ENCODE results near the gene FNDC3B.

FNDC3B gene

DNA sequence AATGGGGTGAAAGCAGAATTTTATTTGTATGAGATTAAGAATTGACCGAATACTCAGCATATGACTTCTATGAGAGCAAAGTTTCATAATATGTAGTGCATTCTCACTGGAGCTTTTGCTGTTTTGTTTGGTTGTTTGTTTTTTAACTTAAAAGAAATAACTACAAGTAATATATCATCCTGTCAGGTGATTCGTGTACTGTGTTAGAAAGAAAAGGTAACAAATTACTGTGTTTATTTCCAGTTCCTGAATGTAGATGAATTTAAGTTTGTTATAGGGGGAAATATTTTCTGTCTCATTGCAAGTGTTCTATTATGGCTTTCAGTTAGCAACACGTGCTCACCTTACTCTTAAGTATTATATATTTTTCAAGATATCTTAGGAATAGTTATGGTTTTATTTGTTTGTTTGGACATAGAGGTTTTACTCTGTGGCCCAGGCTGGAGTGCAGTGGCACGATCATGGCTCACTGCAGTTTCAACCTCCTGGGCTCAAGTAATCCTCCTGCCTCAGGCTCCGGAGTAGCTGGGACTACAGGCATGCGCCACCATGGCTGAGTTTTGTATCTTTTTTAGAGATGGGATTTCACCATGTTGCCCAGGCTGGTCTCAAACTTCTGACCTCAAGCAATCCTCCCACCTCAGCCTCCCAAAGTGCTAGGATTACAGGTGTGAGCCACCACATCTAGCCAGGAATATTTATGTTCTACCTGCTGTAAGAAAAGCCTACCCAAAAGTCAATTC, 125.4 kb downstream of the FNDC3B start:
- no peak overlapping the region for H3K27ac ChIP-seq (ENCODE audit: low read length)
- no peaks in the 10 kb centered on the region for H3K27me3 ChIP-seq (replicated peaks; ENCODE audit: insufficient read depth, low read length)
- H3K4me3 ChIP-seq (ENCODE audit: low read length), result no peak overlapping the region
- TF ChIP-seq EZH2 (optimal IDR thresholded peaks at IDR 0.05; ENCODE audit: low read depth, low read length) (no peak), EZH2phosphoT487 (IDR thresholded peaks at IDR 0.05; ENCODE audit: low read length) (no peak)
- TF ChIP-seq, protein P1, sequence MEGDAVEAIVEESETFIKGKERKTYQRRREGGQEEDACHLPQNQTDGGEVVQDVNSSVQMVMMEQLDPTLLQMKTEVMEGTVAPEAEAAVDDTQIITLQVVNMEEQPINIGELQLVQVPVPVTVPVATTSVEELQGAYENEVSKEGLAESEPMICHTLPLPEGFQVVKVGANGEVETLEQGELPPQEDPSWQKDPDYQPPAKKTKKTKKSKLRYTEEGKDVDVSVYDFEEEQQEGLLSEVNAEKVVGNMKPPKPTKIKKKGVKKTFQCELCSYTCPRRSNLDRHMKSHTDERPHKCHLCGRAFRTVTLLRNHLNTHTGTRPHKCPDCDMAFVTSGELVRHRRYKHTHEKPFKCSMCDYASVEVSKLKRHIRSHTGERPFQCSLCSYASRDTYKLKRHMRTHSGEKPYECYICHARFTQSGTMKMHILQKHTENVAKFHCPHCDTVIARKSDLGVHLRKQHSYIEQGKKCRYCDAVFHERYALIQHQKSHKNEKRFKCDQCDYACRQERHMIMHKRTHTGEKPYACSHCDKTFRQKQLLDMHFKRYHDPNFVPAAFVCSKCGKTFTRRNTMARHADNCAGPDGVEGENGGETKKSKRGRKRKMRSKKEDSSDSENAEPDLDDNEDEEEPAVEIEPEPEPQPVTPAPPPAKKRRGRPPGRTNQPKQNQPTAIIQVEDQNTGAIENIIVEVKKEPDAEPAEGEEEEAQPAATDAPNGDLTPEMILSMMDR (IDR thresholded peaks at IDR 0.05; ENCODE audit: low read length), result no peak
- H3K9ac ChIP-seq (ENCODE audit: low read length), result no peak overlapping the region
- no peaks in the 10 kb centered on the region for H3K9me2 ChIP-seq (replicated peaks; ENCODE audit: insufficient read depth, low read length)
- no peak for DNase-seq
- no peak overlapping the region for H3K4me2 ChIP-seq (ENCODE audit: low read depth, low read length)
- H3K9me3 ChIP-seq (replicated peaks; ENCODE audit: insufficient read depth, low read length), result no peaks in the 10 kb centered on the region
- H3K4me1 ChIP-seq (ENCODE audit: low read length), result no peaks in the 10 kb centered on the region
- H4K20me1 ChIP-seq (ENCODE audit: insufficient read depth, low read length), result peaks cover 10% of the 10 kb centered on the region
- peaks cover 100% of the 10 kb centered on the region for H3K79me2 ChIP-seq (ENCODE audit: low read length)
- no peaks in the 10 kb centered on the region for H3F3A ChIP-seq (ENCODE audit: insufficient read depth, low read length)
- no peak overlapping the region for H2AFZ ChIP-seq (ENCODE audit: low read length)
- peaks cover 5% of the 10 kb centered on the region for H3K36me3 ChIP-seq (replicated peaks; ENCODE audit: insufficient read depth, low read length)

DNA sequence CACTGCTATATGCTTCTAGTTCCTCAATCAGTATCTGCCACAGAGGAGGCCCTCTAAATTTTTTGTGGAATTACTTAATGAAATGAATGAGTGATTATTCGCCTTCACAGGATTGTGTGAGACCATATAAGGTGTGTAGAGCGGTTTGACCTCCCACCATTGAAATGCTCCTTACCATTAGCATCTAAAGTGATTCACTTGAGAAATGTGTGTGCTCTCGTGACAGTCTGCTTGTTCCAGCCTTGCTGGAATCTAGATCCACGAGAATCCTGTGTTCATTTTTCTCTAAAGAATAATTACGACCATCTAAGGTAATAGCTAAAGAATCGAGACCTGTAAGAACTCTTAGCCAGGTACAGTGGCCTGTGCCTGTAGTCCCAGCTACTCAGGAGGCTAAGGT, 126.9 kb downstream of the FNDC3B start:
- peaks cover 12% of the 10 kb centered on the region for H4K20me1 ChIP-seq (ENCODE audit: insufficient read depth, low read length)
- H3K4me1 ChIP-seq (ENCODE audit: low read length), result peaks cover 11% of the 10 kb centered on the region
- no peak overlapping the region for H3K4me3 ChIP-seq (ENCODE audit: low read length)
- H3K4me2 ChIP-seq (ENCODE audit: low read depth, low read length), result no peak overlapping the region
- no peak overlapping the region for H2AFZ ChIP-seq (ENCODE audit: low read length)
- H3F3A ChIP-seq (ENCODE audit: insufficient read depth, low read length), result no peaks in the 10 kb centered on the region
- no peaks in the 10 kb centered on the region for H3K9me2 ChIP-seq (replicated peaks; ENCODE audit: insufficient read depth, low read length)
- no peaks in the 10 kb centered on the region for H3K27me3 ChIP-seq (replicated peaks; ENCODE audit: insufficient read depth, low read length)
- H3K9ac ChIP-seq (ENCODE audit: low read length), result no peak overlapping the region
- no peaks in the 10 kb centered on the region for H3K9me3 ChIP-seq (replicated peaks; ENCODE audit: insufficient read depth, low read length)
- H3K27ac ChIP-seq (ENCODE audit: low read length), result no peak overlapping the region
- DNase-seq, result no peak
- TF ChIP-seq EZH2phosphoT487 (IDR thresholded peaks at IDR 0.05; ENCODE audit: low read length), result no peak
- TF ChIP-seq EZH2 (optimal IDR thresholded peaks at IDR 0.05; ENCODE audit: low read depth, low read length), result no peak
- TF ChIP-seq, protein P1 (IDR thresholded peaks at IDR 0.05; ENCODE audit: low read length), result no peak
- peaks cover 5% of the 10 kb centered on the region for H3K36me3 ChIP-seq (replicated peaks; ENCODE audit: insufficient read depth, low read length)
- peaks cover 99% of the 10 kb centered on the region for H3K79me2 ChIP-seq (ENCODE audit: low read length)

DNA sequence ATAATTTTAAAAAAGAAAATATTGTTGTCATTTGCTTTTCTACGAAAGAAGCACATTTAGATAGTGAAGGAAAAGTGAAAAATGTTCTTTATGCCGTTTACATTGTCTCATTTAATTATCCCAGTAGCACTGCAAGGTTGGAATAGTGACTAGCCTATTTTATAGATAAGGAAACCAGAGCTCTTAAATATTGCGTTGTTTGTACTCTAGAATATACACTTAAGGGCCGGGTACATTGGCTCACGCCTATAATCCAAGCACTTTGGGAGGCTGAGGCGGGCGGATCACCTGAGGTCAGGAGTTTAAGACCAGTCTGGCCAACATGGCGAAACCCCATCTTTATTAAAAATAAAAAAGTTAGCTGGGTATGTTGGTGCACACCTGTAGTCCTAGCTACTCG, 127.5 kb downstream of the FNDC3B start:
- Histone ChIP-seq H3K27ac (ENCODE audit: low read length) (no peak overlapping the region), H3K27me3 (replicated peaks; ENCODE audit: insufficient read depth, low read length) (no peaks in the 10 kb centered on the region), H4K20me1 (ENCODE audit: insufficient read depth, low read length) (peaks cover 12% of the 10 kb centered on the region), H3K9ac (ENCODE audit: low read length) (no peak overlapping the region), H3K79me2 (ENCODE audit: low read length) (peaks cover 99% of the 10 kb centered on the region), H3K9me2 (replicated peaks; ENCODE audit: insufficient read depth, low read length) (no peaks in the 10 kb centered on the region), H3K4me2 (ENCODE audit: low read depth, low read length) (no peak overlapping the region), H3K4me1 (ENCODE audit: low read length) (peaks cover 13% of the 10 kb centered on the region), H3K9me3 (replicated peaks; ENCODE audit: insufficient read depth, low read length) (no peaks in the 10 kb centered on the region), H3K36me3 (replicated peaks; ENCODE audit: insufficient read depth, low read length) (peaks cover 5% of the 10 kb centered on the region), H2AFZ (ENCODE audit: low read length) (no peak overlapping the region), H3K4me3 (ENCODE audit: low read length) (no peak overlapping the region), H3F3A (ENCODE audit: insufficient read depth, low read length) (no peaks in the 10 kb centered on the region)
- no peak for DNase-seq
- TF ChIP-seq EZH2phosphoT487 (IDR thresholded peaks at IDR 0.05; ENCODE audit: low read length), result no peak
- TF ChIP-seq, protein P1 (IDR thresholded peaks at IDR 0.05; ENCODE audit: low read length), result no peak
- TF ChIP-seq EZH2 (optimal IDR thresholded peaks at IDR 0.05; ENCODE audit: low read depth, low read length), result no peak
